T-helper 2 cell treated with Interferon-gamma antibody and Interleukin-4, amounts not matched to agents 5 μg/mL and 100 μg/mL, for 36 hours (primary cell): ENCODE data around the gene MAP4K4.
A peak's percentile ranks its signal among the peaks of the same experiment; 100 is the strongest.

ENCODE experiments used
- DNase-seq: peaks from one replicate; pipeline ENCODE4 v3.0.0; 2021; ENCODE audit warnings: low spot score
- H3K27ac Mint-ChIP-seq: one replicate; pipeline ENCODE4 v1.8.0; 2021; ENCODE audit warnings: mild to moderate bottlenecking, mixed read lengths
- H3K27me3 Mint-ChIP-seq: one replicate; pipeline ENCODE4 v1.8.0; 2021; ENCODE audit warnings: low read depth, mixed read lengths
- H3K36me3 Mint-ChIP-seq: one replicate; pipeline ENCODE4 v1.8.0; 2021; ENCODE audit warnings: low read depth, mixed read lengths
- H3K4me1 Mint-ChIP-seq: one replicate; pipeline ENCODE4 v1.8.0; 2021; ENCODE audit warnings: low read depth, mixed read lengths
- H3K4me3 Mint-ChIP-seq: one replicate; pipeline ENCODE4 v1.8.0; 2022; ENCODE audit warnings: mild to moderate bottlenecking, moderate library complexity, mixed read lengths
- H3K9me3 Mint-ChIP-seq: one replicate; pipeline ENCODE4 v1.8.0; 2021; ENCODE audit warnings: mixed read lengths

MAP4K4 gene

GRCh38 chr2:101801496-101801895, 104.0 kb downstream of the MAP4K4 start:
- H3K36me3 Mint-ChIP-seq, result peaks cover 2% of the 10 kb centered on the region
- no peaks in the 10 kb centered on the region for H3K9me3 Mint-ChIP-seq
- no peak overlapping the region for H3K4me3 Mint-ChIP-seq
- DNase-seq, result no peak
- no peaks in the 10 kb centered on the region for H3K27me3 Mint-ChIP-seq
- peaks cover 23% of the 10 kb centered on the region for H3K4me1 Mint-ChIP-seq
- no peak overlapping the region for H3K27ac Mint-ChIP-seq

- H3K4me3 Mint-ChIP-seq, result no peak overlapping the region
- DNase-seq, result no peak
- no peaks in the 10 kb centered on the region for H3K9me3 Mint-ChIP-seq
- no peaks in the 10 kb centered on the region for H3K27me3 Mint-ChIP-seq
- H3K36me3 Mint-ChIP-seq, result peaks cover 2% of the 10 kb centered on the region
- H3K4me1 Mint-ChIP-seq, result peaks cover 19% of the 10 kb centered on the region
- H3K27ac Mint-ChIP-seq, result no peak overlapping the region
Observed at GRCh38 chr2:101802329-101802728, 104.8 kb downstream of the MAP4K4 start.

DNA sequence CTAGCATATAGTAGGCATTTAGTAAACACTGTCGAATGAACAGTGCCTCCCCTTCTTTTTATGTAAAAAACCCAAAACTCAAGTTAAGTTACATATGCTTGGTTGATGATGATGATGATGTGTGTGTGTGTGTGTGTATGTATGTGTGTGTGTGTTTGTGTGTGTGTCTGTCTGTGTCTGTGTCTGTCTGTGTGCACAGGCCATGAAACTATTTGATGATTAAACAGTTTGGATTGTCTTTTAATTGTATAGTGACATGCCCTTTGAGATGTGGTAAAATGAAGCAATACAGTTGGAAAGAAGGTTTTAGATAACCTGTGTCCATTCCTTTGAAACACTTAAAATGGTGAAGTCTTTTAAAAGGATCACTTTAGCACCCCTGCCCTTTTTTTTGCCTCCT, 105.6 kb downstream of the MAP4K4 start:
- H3K4me1 Mint-ChIP-seq, result peaks cover 18% of the 10 kb centered on the region
- H3K27me3 Mint-ChIP-seq, result no peaks in the 10 kb centered on the region
- H3K36me3 Mint-ChIP-seq, result peaks cover 7% of the 10 kb centered on the region
- H3K27ac Mint-ChIP-seq, result no peak overlapping the region
- no peak for DNase-seq
- H3K9me3 Mint-ChIP-seq, result no peaks in the 10 kb centered on the region
- no peak overlapping the region for H3K4me3 Mint-ChIP-seq

- peaks cover 7% of the 10 kb centered on the region for H3K36me3 Mint-ChIP-seq
- no peak for DNase-seq
- H3K4me1 Mint-ChIP-seq, result peaks cover 18% of the 10 kb centered on the region
- no peak overlapping the region for H3K4me3 Mint-ChIP-seq
- H3K27ac Mint-ChIP-seq, result no peak overlapping the region
- H3K27me3 Mint-ChIP-seq, result no peaks in the 10 kb centered on the region
- no peaks in the 10 kb centered on the region for H3K9me3 Mint-ChIP-seq
Observed at GRCh38 chr2:101803945-101804696, 106.6 kb downstream of the MAP4K4 start.

- H3K4me1 Mint-ChIP-seq, result peaks cover 14% of the 10 kb centered on the region
- DNase-seq, result no peak
- H3K4me3 Mint-ChIP-seq, result no peak overlapping the region
- peaks cover 7% of the 10 kb centered on the region for H3K36me3 Mint-ChIP-seq
- no peaks in the 10 kb centered on the region for H3K27me3 Mint-ChIP-seq
- no peak overlapping the region for H3K27ac Mint-ChIP-seq
- no peaks in the 10 kb centered on the region for H3K9me3 Mint-ChIP-seq
Observed at GRCh38 chr2:101805152-101806088, 107.9 kb downstream of the MAP4K4 start.

DNA sequence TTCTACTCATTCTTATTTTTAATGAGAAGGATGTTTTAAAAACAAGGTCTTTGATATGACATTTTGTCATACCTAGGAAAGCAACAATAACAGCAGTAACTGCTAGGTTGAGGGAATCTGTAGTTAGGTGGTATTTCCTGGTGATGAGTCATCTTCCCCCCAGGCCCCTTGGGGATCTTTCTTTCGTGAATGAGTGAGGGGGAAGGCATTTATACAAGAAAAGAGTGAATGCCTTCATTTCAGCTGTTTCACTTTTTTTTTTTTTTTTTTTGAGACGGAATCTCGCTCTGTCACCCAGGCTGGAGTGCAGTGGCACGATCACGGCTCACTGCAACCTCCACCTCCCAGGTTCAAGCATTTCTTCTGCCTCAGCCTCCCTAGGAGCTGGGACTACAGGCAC, 108.6 kb downstream of the MAP4K4 start:
- Mint-ChIP-seq H3K9me3 (no peaks in the 10 kb centered on the region), H3K4me1 (peaks cover 14% of the 10 kb centered on the region), H3K27ac (no peak overlapping the region), H3K4me3 (no peak overlapping the region), H3K27me3 (no peaks in the 10 kb centered on the region), H3K36me3 (peaks cover 5% of the 10 kb centered on the region)
- DNase-seq, result no peak

GRCh38 chr2:101806701-101807100, 109.2 kb downstream of the MAP4K4 start:
- DNase-seq, result no peak
- no peak overlapping the region for H3K27ac Mint-ChIP-seq
- no peaks in the 10 kb centered on the region for H3K27me3 Mint-ChIP-seq
- peaks cover 15% of the 10 kb centered on the region for H3K4me1 Mint-ChIP-seq
- no peaks in the 10 kb centered on the region for H3K9me3 Mint-ChIP-seq
- no peak overlapping the region for H3K4me3 Mint-ChIP-seq
- peaks cover 6% of the 10 kb centered on the region for H3K36me3 Mint-ChIP-seq

DNA sequence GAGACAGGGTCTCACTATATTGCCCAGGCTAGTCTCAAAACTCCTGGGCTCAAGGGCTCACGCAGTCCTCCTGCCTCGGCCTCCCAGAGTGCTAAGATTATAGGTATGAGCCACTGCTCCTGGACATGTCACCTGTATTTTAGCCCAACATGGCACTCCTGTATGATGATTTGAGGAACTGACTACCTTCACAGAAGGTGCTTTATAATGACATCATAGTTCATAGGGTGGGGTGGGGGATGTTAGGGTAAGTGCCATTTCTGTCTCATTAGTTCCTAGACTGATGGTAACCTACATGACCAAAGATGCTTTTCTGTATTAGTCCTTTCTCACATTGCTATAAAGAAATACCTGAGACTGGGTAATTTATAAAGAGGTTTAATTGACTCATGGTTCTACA, 109.7 kb downstream of the MAP4K4 start:
- peaks cover 7% of the 10 kb centered on the region for H3K36me3 Mint-ChIP-seq
- peaks cover 13% of the 10 kb centered on the region for H3K4me1 Mint-ChIP-seq
- H3K9me3 Mint-ChIP-seq, result no peaks in the 10 kb centered on the region
- no peak overlapping the region for H3K4me3 Mint-ChIP-seq
- no peak for DNase-seq
- H3K27ac Mint-ChIP-seq, result no peak overlapping the region
- H3K27me3 Mint-ChIP-seq, result no peaks in the 10 kb centered on the region

DNA sequence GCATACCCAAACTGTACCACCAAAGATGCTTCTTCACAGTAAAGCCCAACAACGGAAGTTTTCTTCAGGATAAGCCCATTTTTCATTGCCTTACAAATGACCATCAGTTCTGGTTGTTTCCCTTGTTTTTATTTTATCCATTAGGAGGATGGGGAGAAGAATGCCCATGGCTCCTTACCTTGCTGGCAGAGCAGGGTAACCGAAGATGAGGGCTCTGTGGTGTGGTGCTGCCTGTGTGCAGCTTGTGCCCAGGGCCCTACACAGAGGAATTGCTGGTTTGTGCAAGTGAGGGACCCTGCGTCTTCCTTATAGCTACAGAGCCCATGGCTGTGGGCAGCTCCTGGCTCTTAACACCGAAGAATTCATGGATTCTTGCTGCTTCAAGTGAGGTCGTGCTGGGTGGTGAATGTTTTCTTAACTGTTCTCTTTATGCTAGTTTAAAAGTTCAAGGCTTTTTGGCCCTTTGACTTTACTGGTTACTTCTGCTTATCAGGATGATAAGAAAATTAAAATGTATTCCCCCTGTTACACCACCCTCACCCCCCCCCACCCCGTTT, 110.6 kb downstream of the MAP4K4 start:
- no peak overlapping the region for H3K27ac Mint-ChIP-seq
- no peak for DNase-seq
- H3K9me3 Mint-ChIP-seq, result no peaks in the 10 kb centered on the region
- H3K4me3 Mint-ChIP-seq, result no peak overlapping the region
- H3K27me3 Mint-ChIP-seq, result no peaks in the 10 kb centered on the region
- peaks cover 13% of the 10 kb centered on the region for H3K4me1 Mint-ChIP-seq
- peaks cover 8% of the 10 kb centered on the region for H3K36me3 Mint-ChIP-seq

GRCh38 chr2:101809698-101810097, 112.2 kb downstream of the MAP4K4 start:
- peaks cover 8% of the 10 kb centered on the region for H3K36me3 Mint-ChIP-seq
- H3K9me3 Mint-ChIP-seq, result no peaks in the 10 kb centered on the region
- H3K27ac Mint-ChIP-seq, result no peak overlapping the region
- no peaks in the 10 kb centered on the region for H3K27me3 Mint-ChIP-seq
- H3K4me3 Mint-ChIP-seq, result no peak overlapping the region
- peaks cover 17% of the 10 kb centered on the region for H3K4me1 Mint-ChIP-seq
- DNase-seq, result no peak

- Mint-ChIP-seq H3K9me3 (no peaks in the 10 kb centered on the region), H3K4me1 (peaks cover 6% of the 10 kb centered on the region), H3K4me3 (no peak overlapping the region), H3K27ac (no peak overlapping the region), H3K27me3 (no peaks in the 10 kb centered on the region), H3K36me3 (peaks cover 8% of the 10 kb centered on the region)
- no peak for DNase-seq
Observed at GRCh38 chr2:101811226-101812015, 113.9 kb downstream of the MAP4K4 start.

GRCh38 chr2:101812226-101812625, 114.7 kb downstream of the MAP4K4 start:
- no peak for DNase-seq
- Mint-ChIP-seq H3K4me1 (peaks cover 9% of the 10 kb centered on the region), H3K27me3 (no peaks in the 10 kb centered on the region), H3K9me3 (no peaks in the 10 kb centered on the region), H3K4me3 (no peak overlapping the region), H3K36me3 (peaks cover 8% of the 10 kb centered on the region), H3K27ac (peak overlapping the region; percentile 11)

DNA sequence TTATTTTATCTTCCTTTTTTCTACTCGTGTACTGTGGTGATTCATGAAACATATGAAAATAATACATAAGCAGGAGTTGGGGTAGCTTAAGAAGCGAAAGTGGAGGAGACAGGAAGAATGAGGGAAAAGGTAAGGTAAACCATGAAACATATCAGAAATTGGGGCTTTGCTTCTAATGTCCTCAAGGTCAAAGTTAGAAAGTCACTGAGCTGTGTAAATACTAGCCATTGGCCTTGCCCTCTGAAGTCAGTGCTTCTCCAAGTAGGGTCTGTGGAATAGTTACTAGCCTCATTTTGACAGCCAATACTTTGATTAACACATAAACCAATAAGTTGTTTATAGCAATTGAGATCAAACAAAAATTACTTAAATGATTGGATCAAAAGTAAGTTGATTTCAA, 117.2 kb downstream of the MAP4K4 start:
- Mint-ChIP-seq H3K27ac (no peak overlapping the region), H3K4me1 (peaks cover 26% of the 10 kb centered on the region), H3K4me3 (no peak overlapping the region)

More for the DNA sequence above, 117.2 kb downstream of the MAP4K4 start:
- no peaks in the 10 kb centered on the region for H3K27me3 Mint-ChIP-seq
- no peak for DNase-seq
- H3K9me3 Mint-ChIP-seq, result no peaks in the 10 kb centered on the region
- peaks cover 3% of the 10 kb centered on the region for H3K36me3 Mint-ChIP-seq
